Measurements from ENCODE around the gene PAX8.
"Not testable (repeated sequence)": the region's sequence is repeated elsewhere in the genome, so short reads cannot be mapped to it uniquely, and the experiment has no call there.

GRCh38 chr2:113284999-113285398 lies 6.3 kb upstream of the PAX8 start:
- TF ChIP-seq RAD21 (IDR thresholded peaks at IDR 0.05; ENCODE audit: low read depth); CEBPB (IDR thresholded peaks at IDR 0.05): not testable (repeated sequence)
- TF ChIP-seq FOXM1 (IDR thresholded peaks at IDR 0.05; ENCODE audit: borderline replicate concordance, low read depth) = peak; percentile 79; the same call in 1 of the 2 replicates
